Measurements from ENCODE around the gene DCUN1D2.
"Not testable (repeated sequence)": the region's sequence is repeated elsewhere in the genome, so short reads cannot be mapped to it uniquely, and the experiment has no call there.

- not testable (repeated sequence) for TF ChIP-seq CTCF (IDR thresholded peaks at IDR 0.05; ENCODE audit: low read length); EZH2 (optimal IDR thresholded peaks at IDR 0.05; ENCODE audit: low read depth, low read length)
These were observed 53.6 kb downstream of the DCUN1D2 start for GRCh38 chr13:113436866-113437265.
